Activated CD4-positive, CD25-positive, alpha-beta regulatory T cell (primary cell): ENCODE data around the gene TMEM81.

Experiments
- DNase-seq, 4 experiments: peaks; one replicate each; lab custom pipeline; 2025; lab: John Stamatoyannopoulos, UW

The TMEM81 gene

GRCh38 chr1:205084360-205084759, at the start of gene TMEM81:
Gene TMEM81, minus strand, starts transcription at chr1:205084460. Its CDS starts 140 bp downstream, at chr1:205084320.
- no peak for DNase-seq

GRCh38 chr1:205133287-205133686, 49.0 kb upstream of the TMEM81 start:
- no peak for DNase-seq

GRCh38 chr1:205129447-205130029, 45.3 kb upstream of the TMEM81 start:
- DNase-seq = no peak

- no peak for DNase-seq
These were observed 43.8 kb upstream of the TMEM81 start for GRCh38 chr1:205128050-205128449.

GRCh38 chr1:205127646-205128045, 43.4 kb upstream of the TMEM81 start:
- no peak for DNase-seq

- no peak for DNase-seq
These were observed 40.5 kb upstream of the TMEM81 start for GRCh38 chr1:205124726-205125125.

GRCh38 chr1:205122489-205122882, 38.2 kb upstream of the TMEM81 start:
- no peak for DNase-seq

- peak; percentile 83 to 91 (median 86) for DNase-seq
These were observed 37.6 kb upstream of the TMEM81 start, which contains the start of gene RBBP5 for GRCh38 chr1:205121660-205122488. Gene RBBP5, minus strand, starts transcription at chr1:205121978. Its CDS starts 105 bp downstream, at chr1:205121873.

GRCh38 chr1:205118752-205119151, 34.5 kb upstream of the TMEM81 start:
- DNase-seq = no peak

- DNase-seq = no peak
These were observed 27.1 kb upstream of the TMEM81 start for GRCh38 chr1:205111354-205111753.

- no peak for DNase-seq
These were observed 25.5 kb upstream of the TMEM81 start for GRCh38 chr1:205109711-205110110.

- no peak for DNase-seq
These were observed 25.0 kb upstream of the TMEM81 start for GRCh38 chr1:205109269-205109668.

GRCh38 chr1:205108464-205108863, 24.2 kb upstream of the TMEM81 start:
- no peak for DNase-seq

GRCh38 chr1:205107327-205107726, 23.1 kb upstream of the TMEM81 start:
- DNase-seq = no peak

GRCh38 chr1:205102404-205102803, 18.1 kb upstream of the TMEM81 start:
- no peak for DNase-seq

GRCh38 chr1:205098242-205098641, 14.0 kb upstream of the TMEM81 start:
- DNase-seq = no peak

- DNase-seq = no peak
These were observed 11.2 kb upstream of the TMEM81 start for GRCh38 chr1:205095422-205095821.

GRCh38 chr1:205091043-205091740, 6.9 kb upstream of the TMEM81 start:
- DNase-seq = no peak

GRCh38 chr1:205088341-205088740, 4.1 kb upstream of the TMEM81 start:
- DNase-seq = no peak

GRCh38 chr1:205082431-205082830, 1.8 kb downstream of the TMEM81 start:
- no peak for DNase-seq

GRCh38 chr1:205077934-205078311, 6.3 kb downstream of the TMEM81 start:
- DNase-seq = no peak

GRCh38 chr1:205077158-205077933, 6.9 kb downstream of the TMEM81 start:
- no peak for DNase-seq
